Left ventricle myocardium superior (tissue), 1 donor: ENCODE data around the gene CCHCR1. TPM values are rescaled to one million over a fixed set of nuclear protein-coding genes. Genes with fewer than 3 reads are reported as not detected.
"Not testable (repeated sequence)": the region's sequence is repeated elsewhere in the genome, so short reads cannot be mapped to it uniquely, and the experiment has no call there.

Experiments
- ATAC-seq: fragments of 200-7000 bp; cut with Tn5 transposase; one replicate; pipeline ENCODE4 v1.9.1; 2020; ENCODE audit warnings: mild to moderate bottlenecking, moderate library complexity
- DNase-seq: peaks from one replicate; pipeline ENCODE4 v3.0.0-alpha.2; 2020
- intact Hi-C: fragments of 100-400 bp; cut with micrococcal nuclease; formaldehyde crosslinking; loops from one replicate; pipeline ENCODE4 v1.11.0; 2022
- total RNA-seq: library from RNA; stranded (reverse); fragmentation: NEBNext Ultra II Directional; extraction: Animal tissue kit (Norgen Biotek cat#: 25700); gene quantifications from one replicate; pipeline ENCODE4 v1.2.1, GENCODE V29; 2021
- donor health status: DM: no; HTN: yes; CAD: no; lungs with severe emphysema.

The CCHCR1 gene
- total RNA-seq, 1 donor from 2014 or later: 11.2 TPM

GRCh38 chr6:31186052-31186734, 28.6 kb upstream of the CCHCR1 start:
- peak; percentile 80 for ATAC-seq
- intact Hi-C loops: no loop called here

GRCh38 chr6:31185695-31186051, 28.1 kb upstream of the CCHCR1 start:
- DNase-seq, intact Hi-C loops: not testable (repeated sequence)
- peak; percentile 25 for ATAC-seq

More at GRCh38 chr6:31186052-31186734, 28.6 kb upstream of the CCHCR1 start:
- DNase-seq: peak; percentile 87

GRCh38 chr6:31183859-31184258, 26.3 kb upstream of the CCHCR1 start:
- DNase-seq, intact Hi-C loops, ATAC-seq: not testable (repeated sequence)

DNA sequence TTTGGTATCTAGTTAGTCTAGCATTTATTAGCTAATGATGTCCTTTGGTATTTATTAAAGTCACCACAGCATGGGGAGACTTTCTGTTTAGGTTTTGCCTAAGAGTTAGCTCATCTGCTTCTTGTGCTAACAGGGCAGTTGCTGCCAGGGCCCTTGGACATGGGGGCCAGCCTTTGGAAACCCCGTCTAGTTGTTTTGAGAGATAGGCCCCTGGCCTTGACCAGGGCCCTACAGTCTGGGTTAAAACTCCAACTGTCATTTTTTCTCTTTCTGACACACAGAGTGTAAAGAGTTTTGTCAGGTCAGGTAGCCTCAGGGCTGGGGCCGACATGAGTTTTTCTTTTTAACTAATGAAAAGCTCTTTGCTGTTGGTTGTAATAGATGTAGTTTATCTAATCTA, 25.7 kb upstream of the CCHCR1 start:
- ATAC-seq, DNase-seq, intact Hi-C loops: not testable (repeated sequence)

GRCh38 chr6:31180500-31180899, 22.9 kb upstream of the CCHCR1 start:
- DNase-seq (peak; percentile 84), ATAC-seq (peak; percentile 99)
- intact Hi-C loops: no loop called here

GRCh38 chr6:31179896-31180295, 22.3 kb upstream of the CCHCR1 start:
- ATAC-seq: no peak
- no peak for DNase-seq
- intact Hi-C loops: no loop called here

DNA sequence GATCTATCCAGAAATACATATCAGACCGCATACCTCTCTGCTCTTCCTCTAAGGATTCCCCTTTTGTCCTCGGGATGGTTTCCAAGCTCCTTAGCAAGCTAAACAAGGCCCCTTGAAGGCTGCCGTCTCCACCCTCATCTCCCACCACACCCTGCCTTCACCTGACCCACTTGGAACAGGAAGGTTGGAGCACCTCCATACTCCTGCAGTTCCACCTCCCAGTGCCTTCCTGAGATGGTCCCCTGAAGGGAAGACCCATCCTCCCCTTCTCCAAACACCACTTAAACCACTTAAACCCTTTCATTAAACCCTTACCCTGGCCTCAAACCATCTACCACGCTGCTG, 21.4 kb upstream of the CCHCR1 start:
- intact Hi-C loops: no loop called here
- no peak for DNase-seq
- ATAC-seq: no peak

DNA sequence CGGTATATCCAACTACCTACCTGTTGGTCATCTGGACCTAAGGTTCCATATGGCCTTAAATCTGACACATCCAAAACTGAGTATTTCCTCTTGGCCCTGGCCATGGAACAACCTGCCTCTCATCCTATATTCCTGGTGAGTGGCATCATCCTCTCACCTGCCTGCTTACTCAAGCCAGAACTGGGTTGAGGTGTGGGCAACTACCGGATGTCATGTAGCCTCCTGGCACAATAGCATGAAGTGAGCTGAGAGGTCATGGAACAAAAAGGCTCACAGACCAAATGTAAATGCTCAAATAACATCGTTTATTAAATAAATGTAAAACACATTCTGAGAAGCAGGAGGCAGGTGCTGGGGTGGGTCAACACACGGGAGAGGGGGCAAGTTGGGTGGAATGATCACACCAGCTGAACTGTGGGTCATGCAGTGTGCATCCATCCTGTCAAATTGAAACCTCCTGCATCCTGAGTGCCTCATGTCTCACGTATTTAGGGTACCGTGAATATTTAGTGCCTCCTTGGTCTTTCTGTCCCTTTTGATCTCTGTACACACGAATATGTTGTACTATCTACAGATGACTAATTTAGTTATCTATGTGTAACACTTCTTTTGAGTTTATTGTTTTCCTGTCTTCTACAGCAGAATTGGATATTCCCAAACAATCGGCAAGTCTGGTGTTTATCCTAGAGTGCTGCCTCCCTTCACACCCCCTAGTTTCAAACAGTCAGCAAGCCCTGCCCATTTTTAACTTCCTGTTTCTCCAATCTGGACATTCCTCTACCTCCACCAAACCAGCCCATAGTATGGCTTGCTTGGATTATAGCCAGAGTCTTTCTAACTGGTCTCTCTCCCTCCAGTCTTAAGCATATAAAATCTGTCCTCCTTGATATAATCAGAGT, 20.8 kb upstream of the CCHCR1 start:
- intact Hi-C loops: no loop called here
- DNase-seq (no peak), ATAC-seq (no peak)

DNA sequence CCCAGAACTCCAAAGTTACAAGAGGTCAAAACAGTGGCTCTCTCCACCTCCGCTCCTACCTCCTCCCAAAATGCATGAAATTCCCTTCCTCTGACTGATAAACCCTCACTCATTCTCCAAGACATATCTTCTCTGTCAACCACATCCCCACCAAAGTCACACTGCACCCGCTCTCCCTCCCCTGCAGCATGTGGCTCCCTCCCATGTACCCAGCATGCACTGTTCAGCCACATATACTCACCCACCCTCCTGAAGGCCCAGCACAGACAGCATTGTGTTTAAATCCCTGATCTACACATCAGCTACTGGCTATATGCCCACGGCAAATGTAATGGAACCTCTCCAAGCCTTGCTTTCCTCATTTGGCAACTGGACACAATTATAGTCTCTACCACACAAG, 18.4 kb upstream of the CCHCR1 start:
- DNase-seq (no peak), ATAC-seq (peak; percentile 24)
- intact Hi-C loops: no loop called here

DNA sequence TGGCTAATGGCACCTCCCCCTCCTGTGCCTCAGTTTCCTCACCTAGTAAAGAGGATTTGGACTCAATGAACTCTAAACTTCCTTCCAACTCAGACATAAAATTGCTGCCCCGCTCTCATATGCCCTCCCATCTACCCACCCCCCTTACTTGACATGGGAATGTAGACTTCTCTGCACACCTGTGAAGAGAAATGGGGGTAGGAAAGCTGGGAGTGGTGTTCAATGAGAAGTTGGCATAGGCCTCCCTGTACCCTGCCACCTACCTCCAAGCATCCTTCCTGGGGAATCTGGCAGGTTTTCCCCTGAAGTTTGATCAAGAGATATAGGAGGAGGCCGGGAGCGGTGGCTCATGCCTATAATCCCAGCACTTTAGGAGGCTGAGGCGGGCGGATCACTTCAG, 16.8 kb upstream of the CCHCR1 start:
- ATAC-seq (no peak), DNase-seq (no peak)
- intact Hi-C loops: no loop called here

GRCh38 chr6:31173406-31173805, 15.8 kb upstream of the CCHCR1 start:
- no peak for DNase-seq
- intact Hi-C loops: no loop called here
- peak; percentile 10 for ATAC-seq

DNA sequence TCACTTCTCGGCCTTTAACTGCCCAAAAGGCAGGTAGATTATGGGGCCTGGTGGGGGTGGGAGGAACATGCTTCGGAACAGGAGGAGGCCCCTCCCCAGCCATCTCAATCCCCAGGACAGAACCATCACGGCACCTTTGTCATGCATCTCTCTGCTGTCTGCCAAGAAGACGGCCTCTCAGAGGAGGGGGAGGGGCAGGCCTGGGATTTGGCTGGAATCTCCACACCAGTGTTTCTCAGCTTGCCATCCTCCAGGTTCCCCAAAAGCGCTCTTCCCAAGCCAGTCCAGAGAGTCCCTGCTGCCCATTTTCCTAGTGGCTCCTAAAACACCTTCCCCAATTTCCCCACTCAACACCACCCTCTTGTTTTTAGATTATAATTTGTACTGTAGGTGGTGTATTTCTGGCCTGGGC, 15.4 kb upstream of the CCHCR1 start:
- intact Hi-C loops: no loop called here
- peak; percentile 17 for ATAC-seq
- no peak for DNase-seq

GRCh38 chr6:31171931-31172905, 14.6 kb upstream of the CCHCR1 start:
- ATAC-seq: no peak
- intact Hi-C loops: no loop called here

DNA sequence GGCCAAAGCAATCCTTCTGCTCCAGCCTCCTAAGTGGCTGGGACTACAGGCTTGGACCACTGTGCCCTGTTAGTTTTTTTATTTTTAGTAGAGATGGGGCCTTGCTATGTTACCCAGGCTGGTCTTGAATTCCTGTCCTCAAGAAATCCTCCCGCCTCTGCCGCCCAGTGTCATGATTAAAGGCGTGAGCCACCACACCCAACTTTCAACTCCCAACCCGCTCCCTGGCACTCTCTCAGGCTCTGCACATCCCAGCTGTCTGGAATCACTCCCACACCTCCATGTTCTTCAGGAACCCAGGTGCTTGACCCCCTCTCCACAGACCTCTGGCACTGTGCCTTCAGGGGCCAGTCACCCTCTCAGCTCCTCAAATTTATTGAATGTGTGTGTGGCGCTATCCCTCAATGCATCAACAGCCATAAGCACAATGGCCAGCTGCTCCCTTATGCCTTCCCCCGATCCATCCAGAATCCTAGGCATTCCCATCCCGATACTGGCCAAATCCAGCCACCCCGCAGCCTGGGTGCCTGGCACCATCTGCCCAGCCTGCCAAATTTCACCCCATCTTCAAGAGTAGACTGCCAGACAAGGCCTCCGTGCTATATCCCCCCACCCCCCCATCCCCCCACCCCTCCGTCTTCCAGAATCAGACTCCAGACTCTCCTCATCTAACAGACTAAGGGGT, 13.5 kb upstream of the CCHCR1 start:
- no peak for ATAC-seq
- intact Hi-C loops: no loop called here
- no peak for DNase-seq

More at GRCh38 chr6:31171931-31172905, 14.6 kb upstream of the CCHCR1 start:
- no peak for DNase-seq

DNA sequence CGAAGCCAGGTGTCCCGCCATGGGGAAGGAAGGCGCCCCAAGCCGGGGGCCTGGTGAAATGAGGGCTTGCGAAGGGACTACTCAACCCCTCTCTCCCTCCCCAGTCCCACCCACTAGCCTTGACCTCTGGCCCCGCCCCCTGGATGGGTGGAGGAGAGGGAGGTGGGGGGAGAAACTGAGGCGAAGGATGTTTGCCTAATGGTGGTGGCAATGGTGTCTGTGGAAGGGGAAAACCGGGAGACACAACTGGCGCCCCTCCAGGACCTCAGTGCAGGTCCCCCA, 12.9 kb upstream of the CCHCR1 start, which contains the start of gene POU5F1:
TSS of gene POU5F1 (minus strand) at position 83 of the 282 bp plus-strand sequence. CDS start at position 21, 62 bp downstream.
- DNase-seq (no peak), ATAC-seq (no peak)
- intact Hi-C loops: no loop called here

GRCh38 chr6:31169858-31170599, 12.4 kb upstream of the CCHCR1 start:
- ATAC-seq, DNase-seq, intact Hi-C loops: not testable (repeated sequence)

DNA sequence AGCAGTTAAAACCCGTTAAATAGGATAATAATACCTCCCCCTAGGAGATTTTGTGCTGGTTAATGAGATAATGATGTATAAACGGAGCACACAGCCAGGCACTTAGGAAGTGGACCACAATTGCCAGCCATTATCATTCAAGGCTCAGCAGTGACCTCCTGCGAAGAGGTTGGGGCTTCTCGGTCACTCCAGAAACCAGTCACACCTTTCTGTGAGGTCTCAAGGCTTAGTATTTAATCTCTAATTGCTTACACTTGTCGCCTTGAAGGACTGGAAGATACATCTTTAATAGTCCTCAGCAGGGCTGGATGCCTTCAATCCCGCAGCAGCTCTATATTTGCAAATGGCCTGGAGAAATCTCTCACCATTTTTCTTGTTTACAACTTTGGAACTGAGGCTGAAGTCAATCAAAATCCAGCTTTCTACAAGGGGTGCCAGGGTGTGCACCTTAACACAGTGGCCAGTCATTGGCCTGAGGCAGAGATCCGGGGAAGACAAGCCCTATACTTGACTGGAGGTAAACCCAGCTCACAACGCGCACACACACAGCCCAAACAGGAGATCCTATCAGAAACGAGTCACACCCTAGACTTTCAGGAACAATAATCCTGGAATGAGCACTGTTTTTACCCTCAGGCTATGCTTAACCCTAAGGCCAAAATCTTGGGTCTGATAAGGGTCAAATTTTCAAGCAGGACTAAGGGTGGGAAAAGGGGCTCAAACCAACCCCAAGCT, 11.7 kb upstream of the CCHCR1 start:
- ATAC-seq: no peak
- intact Hi-C loops: no loop called here
- DNase-seq: no peak

DNA sequence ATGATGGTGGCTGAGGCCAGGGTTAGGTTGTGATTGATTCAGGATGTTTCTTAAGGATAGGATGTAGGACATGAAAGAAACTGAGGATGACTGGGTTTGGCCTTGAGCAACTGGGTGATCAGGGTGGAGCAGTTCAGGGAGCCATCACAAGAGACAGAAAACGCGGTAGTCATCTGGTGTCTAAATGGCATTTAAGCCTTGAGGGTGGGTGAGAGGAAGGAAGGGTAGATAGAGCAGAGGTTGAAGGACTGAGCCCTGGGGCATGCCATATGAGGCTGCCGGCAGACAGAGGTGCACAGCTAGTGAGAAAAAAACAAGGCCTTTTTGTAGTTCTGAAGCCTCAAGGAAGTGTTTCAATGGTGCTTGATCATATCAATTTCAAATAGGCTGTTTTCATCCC, 11.0 kb upstream of the CCHCR1 start:
- intact Hi-C loops: no loop called here
- DNase-seq: no peak
- no peak for ATAC-seq
